ENCODE data around the gene RPL22.

- no peak for TF ChIP-seq POLR2A (IDR thresholded peaks at IDR 0.05)
- TF ChIP-seq CTCF (IDR thresholded peaks at IDR 0.05) = no peak
These were observed 35.3 kb downstream of the RPL22 start for GRCh38 chr1:6163973-6164617.
